ENCODE measurements around the gene AMZ1.
"Not testable (repeated sequence)": the region's sequence is repeated elsewhere in the genome, so short reads cannot be mapped to it uniquely, and the experiment has no call there.

AMZ1 gene

GRCh38 chr7:2670171-2670570, 17.8 kb upstream of the AMZ1 start:
- DNase-seq, result no peak

GRCh38 chr7:2670720-2671391, 17.1 kb upstream of the AMZ1 start:
- no peak for DNase-seq

- DNase-seq, result not testable (repeated sequence)
These were observed 14.8 kb upstream of the AMZ1 start for GRCh38 chr7:2673214-2673613.

DNA sequence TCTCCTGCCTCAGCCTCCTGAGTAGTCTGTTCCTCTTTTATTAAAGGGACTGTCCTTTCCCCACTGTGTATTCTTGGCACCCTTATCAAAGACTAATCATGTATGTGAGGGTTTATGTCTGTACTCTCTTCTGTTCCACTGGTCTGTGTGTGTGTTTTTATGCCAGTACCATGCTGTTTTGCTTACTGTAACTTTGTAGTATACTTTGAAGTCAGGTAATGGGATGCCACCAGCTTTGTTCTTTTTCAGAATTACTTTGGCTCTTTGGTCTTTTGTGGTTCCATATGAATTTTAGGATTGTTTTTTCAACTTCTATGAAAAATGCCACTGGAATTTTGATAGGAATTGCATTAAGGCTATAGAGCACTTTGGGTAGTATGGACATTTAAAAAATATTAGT, 14.1 kb upstream of the AMZ1 start:
- no peak for DNase-seq

GRCh38 chr7:2675256-2675764, 12.7 kb upstream of the AMZ1 start:
- no peak for DNase-seq

GRCh38 chr7:2676576-2676975, 11.4 kb upstream of the AMZ1 start:
- not testable (repeated sequence) for DNase-seq

GRCh38 chr7:2678454-2678853, 9.5 kb upstream of the AMZ1 start:
- not testable (repeated sequence) for DNase-seq

GRCh38 chr7:2679135-2680127, 8.6 kb upstream of the AMZ1 start:
- peak; percentile 19 for DNase-seq

DNA sequence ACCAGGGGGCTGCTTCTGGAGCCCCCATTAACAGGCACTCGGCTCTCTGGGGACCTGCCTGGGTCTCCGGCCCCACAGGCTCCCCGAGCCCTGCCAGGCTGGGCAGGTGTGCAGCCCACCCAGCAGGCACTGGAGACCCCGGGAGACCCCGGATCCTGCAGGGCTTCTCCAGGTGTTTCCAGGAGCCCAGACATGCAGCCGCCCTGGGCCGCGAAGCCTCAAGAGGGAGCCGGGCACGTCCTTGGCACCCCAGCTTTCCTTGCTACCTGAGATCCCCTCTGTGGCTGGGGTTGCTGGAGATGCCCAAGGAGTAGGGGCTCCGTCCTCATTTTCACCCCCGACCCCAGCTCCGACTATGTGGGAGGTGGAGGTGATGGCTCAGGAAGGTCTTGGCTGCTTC, 7.7 kb upstream of the AMZ1 start:
- no peak for DNase-seq

DNA sequence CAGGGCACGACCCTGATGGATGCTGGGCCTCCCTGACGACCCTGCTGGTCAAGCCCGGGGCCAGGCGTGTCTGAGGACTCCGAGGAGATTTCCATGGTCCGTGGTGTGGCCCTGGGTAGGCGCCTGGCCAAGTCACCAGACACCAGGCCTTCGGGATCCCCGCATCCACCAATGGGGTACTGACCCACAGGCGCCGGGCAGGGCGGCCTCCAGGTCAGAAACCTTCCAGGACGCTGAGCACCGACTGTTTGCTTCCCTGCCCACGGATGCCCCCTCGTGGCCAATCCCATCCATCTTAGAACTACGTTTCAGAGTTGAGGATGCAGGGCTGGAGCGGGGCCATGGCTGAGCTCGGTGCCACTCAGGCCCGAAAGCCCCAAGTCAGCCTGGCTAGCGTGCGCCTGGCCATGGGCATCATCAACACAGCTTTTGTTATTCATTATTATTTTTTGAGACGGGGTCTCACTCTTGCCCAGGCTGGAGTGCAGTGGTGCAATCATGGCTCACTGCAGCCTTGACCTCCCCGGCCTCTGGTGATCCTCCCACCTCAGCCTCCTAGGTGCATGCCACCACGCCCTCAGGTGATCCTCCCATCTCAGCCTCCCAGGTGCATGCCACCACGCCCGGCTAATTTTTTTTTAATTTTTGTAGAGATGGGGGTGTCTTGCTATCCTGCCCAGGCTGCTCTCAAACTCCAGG, 7.1 kb upstream of the AMZ1 start:
- DNase-seq, result no peak

DNA sequence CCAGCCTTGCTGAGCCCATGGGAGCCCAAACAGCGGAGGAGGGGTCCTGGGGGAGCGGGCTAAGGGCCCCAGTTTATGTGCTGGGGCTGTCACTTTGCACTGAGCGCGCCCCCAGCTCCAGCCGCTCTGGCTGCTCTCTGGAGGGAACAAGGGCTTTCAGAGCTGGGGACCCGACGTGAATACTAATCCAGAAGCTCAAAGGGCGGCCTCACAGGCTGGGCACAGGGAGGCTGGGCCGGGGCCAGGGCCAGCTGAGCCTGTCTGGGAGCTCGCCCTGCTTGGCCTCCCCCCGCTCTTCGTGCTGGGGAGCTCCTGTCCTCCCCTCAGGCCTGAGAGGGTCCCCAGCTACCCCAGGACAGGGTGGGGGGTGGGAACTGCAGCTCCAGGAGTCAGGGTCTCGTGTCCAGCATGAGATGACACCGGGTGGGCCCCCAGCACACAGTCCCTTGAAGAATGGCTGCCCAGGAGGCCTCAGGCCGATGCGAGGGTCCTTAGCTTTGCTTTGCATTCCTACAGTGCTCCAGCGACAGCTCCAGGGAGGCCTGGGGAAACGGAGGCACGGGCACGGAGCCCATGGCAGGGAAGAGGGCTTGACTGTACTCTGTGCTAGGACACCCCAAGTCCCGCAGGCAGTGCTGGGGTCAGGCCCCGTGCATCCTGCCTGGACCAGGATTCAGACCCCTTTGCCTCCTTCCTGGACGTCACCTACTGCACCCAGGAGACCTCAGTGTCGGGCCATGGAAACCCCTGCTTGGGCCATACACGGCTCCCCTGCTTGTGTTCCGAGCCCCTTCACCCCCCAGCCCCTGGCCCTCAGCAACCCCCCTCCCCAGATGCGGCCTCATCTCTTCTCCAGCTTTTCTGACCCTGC, 5.8 kb upstream of the AMZ1 start:
- DNase-seq, result no peak

GRCh38 chr7:2684501-2684900, 3.5 kb upstream of the AMZ1 start:
- DNase-seq, result no peak

GRCh38 chr7:2686101-2686500, 1.9 kb upstream of the AMZ1 start:
- no peak for DNase-seq

- DNase-seq, result peak; percentile 27
These were observed 598 bp upstream of the AMZ1 start for GRCh38 chr7:2687338-2687869.

DNA sequence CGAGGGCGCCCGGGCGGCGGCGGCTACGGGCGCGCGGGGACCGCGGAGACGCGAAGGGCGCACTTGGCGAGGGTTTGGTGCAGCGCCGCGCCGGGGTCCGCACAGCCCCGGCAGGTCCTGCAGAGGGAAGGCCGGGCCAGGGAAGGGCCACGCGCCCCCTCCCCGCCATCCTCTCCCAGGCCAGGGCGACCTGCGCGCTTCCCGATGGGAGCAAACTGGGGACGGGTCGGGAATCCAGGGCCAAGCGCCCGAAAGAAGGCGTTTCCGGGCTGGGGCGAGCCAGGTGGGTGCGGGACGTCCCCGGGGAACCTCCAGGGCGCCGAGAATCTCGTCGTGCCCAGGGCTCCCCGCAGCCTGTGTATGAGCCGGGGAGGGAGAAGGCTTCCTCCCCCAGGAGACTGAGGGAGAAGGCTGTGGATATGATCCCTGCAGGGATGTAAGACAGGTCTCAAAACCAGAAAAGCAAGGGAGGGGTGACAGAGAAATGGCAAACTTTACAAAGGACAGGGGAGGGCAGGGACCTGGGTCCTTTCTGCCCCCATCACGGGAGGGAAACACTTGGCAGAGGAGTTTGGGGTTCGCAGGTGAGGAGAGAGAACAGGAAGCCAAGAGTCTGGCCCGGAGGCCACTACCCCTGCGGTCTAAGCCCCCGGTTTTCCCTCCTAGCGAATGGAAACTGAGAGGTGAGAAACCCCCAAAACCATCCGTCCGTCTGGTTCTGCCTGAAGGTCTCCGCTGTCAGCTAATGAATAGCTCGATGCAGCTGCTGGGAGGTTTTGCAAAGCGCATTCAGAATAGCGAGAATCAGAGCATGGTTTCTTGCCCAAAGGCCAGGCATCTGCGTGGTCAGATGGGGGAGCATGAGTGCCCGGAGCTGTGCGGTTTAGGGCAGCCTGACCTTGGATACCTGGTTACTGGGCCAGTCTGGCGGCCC, 674 bp downstream of the AMZ1 start:
- DNase-seq, result no peak

DNA sequence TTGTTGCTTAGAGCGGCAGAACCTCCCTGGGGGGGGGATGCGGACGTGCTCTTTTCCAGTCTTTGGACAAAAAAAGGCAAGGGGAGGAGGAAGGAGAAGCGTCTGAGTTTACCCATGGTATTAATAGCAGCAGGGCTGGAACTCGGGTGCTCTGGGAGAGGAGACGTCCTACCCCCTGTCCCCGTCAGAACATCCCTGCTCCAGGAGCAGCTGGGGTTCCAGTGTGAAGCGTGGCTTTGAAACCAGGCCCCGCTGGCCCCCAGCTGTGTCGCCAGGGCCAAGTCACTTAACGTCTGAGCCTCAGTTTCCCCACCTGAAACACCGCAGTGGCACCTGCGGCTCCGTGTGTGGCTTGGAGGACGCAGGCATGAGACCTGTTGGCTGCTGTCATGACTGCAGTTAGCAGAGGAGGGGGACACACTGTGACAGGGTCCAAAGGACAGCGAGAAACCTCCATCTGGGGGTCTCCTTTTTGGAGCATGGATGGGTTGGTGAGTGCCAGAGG, 1.4 kb downstream of the AMZ1 start:
- DNase-seq, result no peak

DNA sequence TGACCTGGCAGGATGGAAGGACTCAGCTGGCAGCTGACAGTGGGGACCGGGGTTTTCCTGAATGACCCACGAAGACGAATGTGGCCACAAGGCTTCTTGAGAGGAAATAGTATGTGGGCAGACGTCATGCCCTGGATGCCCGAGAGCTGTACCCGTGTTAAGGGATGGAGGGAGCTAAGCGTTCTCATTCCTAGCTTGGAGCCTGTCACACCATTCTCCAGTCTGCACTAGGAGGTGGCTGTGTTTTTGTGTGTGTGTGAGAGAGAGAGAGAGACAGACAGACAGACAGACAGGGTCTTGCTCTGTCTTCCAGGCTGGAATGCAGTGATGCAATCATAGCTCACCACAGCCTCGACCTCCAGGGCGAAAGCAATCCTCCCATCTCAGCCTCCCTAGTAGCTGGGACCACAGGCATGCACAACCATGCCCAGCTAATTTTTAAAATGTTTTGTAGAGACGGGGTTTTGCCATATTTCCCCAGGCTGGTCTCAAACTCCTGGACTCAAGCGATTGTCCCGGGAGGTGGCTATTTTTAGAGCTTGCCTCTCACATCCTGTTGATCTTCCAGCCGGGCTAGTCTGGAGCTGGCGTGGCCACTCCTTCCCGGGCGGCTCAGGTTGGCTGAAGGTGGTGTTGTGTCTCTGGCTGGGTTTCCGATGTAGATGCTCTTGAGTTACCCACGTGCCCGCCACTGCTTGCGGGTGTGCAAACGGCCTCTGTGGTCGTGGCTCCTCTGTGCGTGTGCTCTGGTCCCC, 2.1 kb downstream of the AMZ1 start:
- DNase-seq, result no peak

DNA sequence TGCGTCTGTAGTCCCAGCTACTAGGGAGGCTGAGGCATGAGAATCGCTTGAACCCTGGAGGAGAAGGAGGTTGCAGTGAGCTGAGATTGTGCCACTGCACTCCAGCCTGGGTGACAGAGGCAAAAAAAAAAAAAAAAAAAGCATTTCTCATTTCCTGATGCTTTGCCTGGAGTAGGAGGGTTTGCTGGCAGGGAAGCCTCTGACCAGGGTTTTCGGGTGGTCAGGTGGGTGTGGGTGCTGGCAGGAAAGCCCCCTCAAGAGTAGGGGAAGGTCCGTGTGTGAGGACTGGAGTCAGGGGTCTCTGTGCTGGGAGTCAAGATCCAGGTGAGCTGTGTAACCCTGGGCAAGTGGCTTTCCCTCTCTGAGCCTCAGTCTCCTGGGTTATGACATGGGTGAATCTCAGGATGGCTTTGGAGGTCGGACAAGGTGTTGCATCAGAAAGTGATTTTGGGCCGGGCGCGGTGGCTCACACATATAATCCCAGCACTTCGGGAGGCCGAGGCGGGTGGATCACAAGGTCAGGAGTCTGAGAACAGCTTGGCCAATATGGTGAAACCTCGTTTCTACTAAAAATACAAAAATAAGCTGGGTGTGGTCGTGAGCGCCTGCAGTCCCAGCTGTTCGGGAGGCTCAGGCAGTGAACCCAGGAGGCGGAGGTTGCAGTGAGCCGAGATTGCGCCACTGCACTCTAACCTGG, 3.2 kb downstream of the AMZ1 start:
- no peak for DNase-seq

- DNase-seq, result not testable (repeated sequence)
These were observed 4.0 kb downstream of the AMZ1 start for GRCh38 chr7:2691932-2692439.
